PC-9 (cell line): ENCODE results near the gene MYO6. TPM values are rescaled to one million over a fixed set of nuclear protein-coding genes. Genes with fewer than 3 reads are reported as not detected.

Source experiments
- BruUV-seq: library from RNA; stranded (reverse); fragments of 400-500 nt; replicated peaks from 2 replicates; lab custom pipeline; 2021; lab: Mats Ljungman, UMichigan
- CTCF ChIA-PET: fragments of 300-600 bp; sonication (Branson Sonifier 250); formaldehyde crosslinking; loops from one replicate; lab custom pipeline; 2022; ENCODE audit warnings: antibody characterized with exemption; lab: Charles Lee
- POLR2A ChIA-PET: fragments of 300-600 bp; sonication (Branson Sonifier 250); formaldehyde crosslinking; loops from one replicate; lab custom pipeline; 2022; ENCODE audit warnings: antibody characterized with exemption; ENCODE audit not compliant: unreplicated experiment; lab: Charles Lee
- DNase-seq, 2 experiments: peaks; one replicate each; pipeline versions ENCODE4 v3.0.0 to v3.0.0-alpha.2; 2015 to 2022; ENCODE audit warnings: mixed read lengths in 1 of 2
- H2AFZ ChIP-seq: fragments of 200-600 bp; sonication (generic); 2 replicates; pipeline ENCODE4 v1.8.1; 2017; ENCODE audit warnings: antibody characterized with exemption
- H3F3A ChIP-seq: fragments of 200-600 bp; sonication (generic); 2 replicates; pipeline ENCODE4 v1.8.1; 2017; ENCODE audit warnings: antibody characterized with exemption, mild to moderate bottlenecking, low read depth; ENCODE audit not compliant: insufficient read depth
- H3K27ac ChIP-seq: fragments of 200-600 bp; sonication (generic); 2 replicates; pipeline ENCODE4 v1.6.1; 2016; ENCODE audit warnings: mixed run types
- H3K27me3 ChIP-seq: fragments of 200-600 bp; sonication (generic); 2 replicates; pipeline ENCODE4 v1.6.1; 2016; ENCODE audit warnings: low read depth, mixed run types; ENCODE audit not compliant: insufficient read depth
- H3K36me3 ChIP-seq: fragments of 200-600 bp; sonication (generic); 2 replicates; pipeline ENCODE4 v1.6.1; 2016; ENCODE audit warnings: low read depth, mixed run types
- H3K4me1 ChIP-seq: fragments of 200-600 bp; sonication (generic); replicated peaks from 2 replicates; pipeline ENCODE4 v1.6.1; 2016; ENCODE audit warnings: mixed run types; ENCODE audit not compliant: insufficient read depth
- H3K4me2 ChIP-seq: fragments of 200-600 bp; sonication (generic); 2 replicates; pipeline ENCODE4 v1.6.1; 2017; ENCODE audit warnings: mixed run types
- H3K4me3 ChIP-seq: fragments of 200-600 bp; sonication (generic); 2 replicates; pipeline ENCODE4 v1.6.1; 2016; ENCODE audit warnings: mixed run types
- H3K79me2 ChIP-seq: fragments of 200-600 bp; sonication (generic); 2 replicates; pipeline ENCODE4 v1.6.1; 2017; ENCODE audit warnings: low read depth, mixed run types
- H3K9me2 ChIP-seq: fragments of 200-600 bp; sonication (generic); 2 replicates; pipeline ENCODE4 v1.8.1; 2017; ENCODE audit warnings: mild to moderate bottlenecking; ENCODE audit not compliant: insufficient read depth
- H3K9me3 ChIP-seq: fragments of 200-600 bp; sonication (generic); 2 replicates; pipeline ENCODE4 v1.8.1; 2016; ENCODE audit warnings: low read depth; ENCODE audit not compliant: insufficient read depth
- H4K20me1 ChIP-seq: fragments of 200-600 bp; sonication (generic); 2 replicates; pipeline ENCODE4 v1.8.1; 2017; ENCODE audit not compliant: insufficient read depth
- CTCF ChIP-seq: fragments of 200-600 bp; sonication (generic); conservative IDR thresholded peaks from 2 replicates; pipeline ENCODE4 v1.6.1; 2017; ENCODE audit warnings: mixed run types, antibody characterized with exemption, mild to moderate bottlenecking, moderate library complexity
- EZH2 ChIP-seq: fragments of 200-600 bp; sonication (generic); IDR thresholded peaks from 2 replicates; pipeline ENCODE4 v1.8.0; 2017; ENCODE audit warnings: antibody characterized with exemption, low read depth
- intact Hi-C: fragments of 100-400 bp; cut with micrococcal nuclease; formaldehyde crosslinking; loops from one replicate; pipeline ENCODE4 v1.10.0; 2022; ENCODE audit not compliant: unreplicated experiment
- total RNA-seq: library from RNA; stranded (reverse); gene quantifications from 2 replicates; pipeline ENCODE4 v1.2.3, GENCODE V29; 2021

The MYO6 gene
- total RNA-seq, 1 experiment from 2014 or later, result 93.0 TPM

- no TSS peak for BruUV-seq
- Histone ChIP-seq H3K4me2 (no peak overlapping the region), H2AFZ (no peak overlapping the region), H3K27me3 (no peaks in the 10 kb centered on the region), H4K20me1 (no peaks in the 10 kb centered on the region), H3K9me3 (no peaks in the 10 kb centered on the region), H3K27ac (no peak overlapping the region), H3K4me3 (no peak overlapping the region), H3F3A (no peaks in the 10 kb centered on the region; the same call in 1 of the 2 replicates), H3K4me1 (peaks cover 11% of the 10 kb centered on the region), H3K9me2 (no peaks in the 10 kb centered on the region), H3K36me3 (peaks cover 12% of the 10 kb centered on the region), H3K79me2 (no peaks in the 10 kb centered on the region)
- TF ChIP-seq CTCF, result no peak
- no peak for TF ChIP-seq EZH2
- intact Hi-C loops, result no loop called here
- no peak for DNase-seq
- ChIA-PET CTCF (no interaction called here), POLR2A (no interaction called here)
Observed at GRCh38 chr6:75884822-75885221, 135.8 kb downstream of the MYO6 start.

DNA sequence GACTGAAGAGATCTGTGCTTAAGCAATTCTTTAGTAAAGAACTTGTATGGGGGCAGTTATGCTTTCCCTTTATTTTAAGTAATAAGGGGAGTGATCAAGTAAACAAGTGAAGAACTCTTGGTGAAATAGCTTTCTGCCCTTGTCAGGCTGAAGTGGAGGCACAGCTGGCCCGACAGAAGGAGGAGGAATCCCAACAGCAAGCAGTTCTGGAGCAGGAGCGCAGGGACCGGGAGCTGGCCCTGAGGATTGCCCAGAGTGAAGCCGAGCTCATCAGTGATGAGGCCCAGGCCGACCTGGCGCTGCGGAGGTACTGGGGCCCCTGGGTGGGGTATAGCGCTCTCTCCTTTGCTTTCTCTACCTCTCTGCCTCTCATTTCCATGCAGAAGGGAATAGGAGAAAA lies 143.3 kb downstream of the MYO6 start:
- no peaks in the 10 kb centered on the region for H4K20me1 ChIP-seq
- peaks cover 11% of the 10 kb centered on the region; the same call in 1 of the 2 replicates for H3F3A ChIP-seq
- no peaks in the 10 kb centered on the region for H3K79me2 ChIP-seq
- intact Hi-C loops, result no loop called here
- H3K4me3 ChIP-seq, result no peak overlapping the region
- H3K36me3 ChIP-seq, result no peaks in the 10 kb centered on the region
- no peaks in the 10 kb centered on the region for H3K4me1 ChIP-seq
- no peak overlapping the region for H3K4me2 ChIP-seq
- no TSS peak for BruUV-seq
- H3K9me3 ChIP-seq, result no peaks in the 10 kb centered on the region
- H3K27ac ChIP-seq, result no peak overlapping the region
- ChIA-PET CTCF (interaction anchor here (0.6 to 2.0 kb wide), 3 partner anchors 40 to 329 kb away, joined by 4 to 9 read pairs (median 7); no protein-coding TSS in a partner anchor), POLR2A (no interaction called here)
- no peak overlapping the region for H2AFZ ChIP-seq
- no peak for DNase-seq
- no peaks in the 10 kb centered on the region for H3K27me3 ChIP-seq
- TF ChIP-seq CTCF (no peak), EZH2 (no peak)
- no peaks in the 10 kb centered on the region for H3K9me2 ChIP-seq

DNA sequence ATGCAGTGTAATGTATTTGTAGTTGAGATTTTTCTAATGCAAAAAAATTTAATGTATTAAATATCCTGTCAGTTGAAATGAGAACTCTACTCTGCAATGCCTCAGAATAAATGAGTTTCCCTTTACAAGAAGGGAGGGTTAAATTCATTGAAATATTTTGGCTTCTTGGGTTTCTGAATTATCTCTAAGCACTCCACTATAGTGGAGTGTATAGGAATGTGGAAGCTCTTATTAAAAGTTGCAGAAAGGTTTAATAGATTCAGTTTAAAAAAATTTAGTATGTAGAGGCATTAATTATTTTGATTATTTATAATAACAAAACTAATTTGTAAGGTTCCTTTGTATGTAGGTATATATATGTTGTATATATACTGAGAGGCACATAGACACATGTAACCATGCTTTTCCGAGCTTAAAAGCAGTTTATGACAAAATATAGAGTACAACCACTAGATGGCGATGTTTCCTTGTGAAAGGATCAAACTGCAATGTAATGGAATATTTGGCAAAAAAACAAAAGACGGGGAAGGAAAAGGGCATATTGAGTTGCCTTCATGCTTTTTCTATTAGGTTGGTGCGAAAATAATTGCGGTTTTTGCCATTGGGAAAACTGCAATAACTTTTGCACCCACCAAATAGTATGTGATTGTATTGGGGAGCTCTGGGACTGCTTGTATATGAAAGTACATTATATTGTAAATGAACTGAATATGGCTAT lies 144.2 kb downstream of the MYO6 start:
- peak; percentile 89 for TF ChIP-seq CTCF
- no peak for TF ChIP-seq EZH2
- Histone ChIP-seq H3K79me2 (no peaks in the 10 kb centered on the region), H3K27ac (no peak overlapping the region), H3K4me2 (no peak overlapping the region), H3K36me3 (no peaks in the 10 kb centered on the region), H2AFZ (no peak overlapping the region), H3K4me1 (no peaks in the 10 kb centered on the region), H3K4me3 (no peak overlapping the region), H3K9me3 (no peaks in the 10 kb centered on the region), H4K20me1 (no peaks in the 10 kb centered on the region), H3F3A (peaks cover 11% of the 10 kb centered on the region; the same call in 1 of the 2 replicates), H3K27me3 (no peaks in the 10 kb centered on the region), H3K9me2 (no peaks in the 10 kb centered on the region)
- no TSS peak for BruUV-seq
- intact Hi-C loops, result no loop called here
- ChIA-PET CTCF (interaction anchor here (0.6 to 2.0 kb wide), 6 partner anchors 14 to 272 kb away, joined by 3 to 7 read pairs (median 3); no protein-coding TSS in a partner anchor), POLR2A (no interaction called here)
- DNase-seq, result peak in 1 of 2 experiments; percentile 45
